ENCODE data around the gene CHFR. TPM values are rescaled to one million over a fixed set of nuclear protein-coding genes. Genes with fewer than 3 reads are reported as not detected.

Gene CHFR
- total RNA-seq, 4 donors from 2014 or later, result 25.5 to 38.6 (median 30.4) TPM

DNA sequence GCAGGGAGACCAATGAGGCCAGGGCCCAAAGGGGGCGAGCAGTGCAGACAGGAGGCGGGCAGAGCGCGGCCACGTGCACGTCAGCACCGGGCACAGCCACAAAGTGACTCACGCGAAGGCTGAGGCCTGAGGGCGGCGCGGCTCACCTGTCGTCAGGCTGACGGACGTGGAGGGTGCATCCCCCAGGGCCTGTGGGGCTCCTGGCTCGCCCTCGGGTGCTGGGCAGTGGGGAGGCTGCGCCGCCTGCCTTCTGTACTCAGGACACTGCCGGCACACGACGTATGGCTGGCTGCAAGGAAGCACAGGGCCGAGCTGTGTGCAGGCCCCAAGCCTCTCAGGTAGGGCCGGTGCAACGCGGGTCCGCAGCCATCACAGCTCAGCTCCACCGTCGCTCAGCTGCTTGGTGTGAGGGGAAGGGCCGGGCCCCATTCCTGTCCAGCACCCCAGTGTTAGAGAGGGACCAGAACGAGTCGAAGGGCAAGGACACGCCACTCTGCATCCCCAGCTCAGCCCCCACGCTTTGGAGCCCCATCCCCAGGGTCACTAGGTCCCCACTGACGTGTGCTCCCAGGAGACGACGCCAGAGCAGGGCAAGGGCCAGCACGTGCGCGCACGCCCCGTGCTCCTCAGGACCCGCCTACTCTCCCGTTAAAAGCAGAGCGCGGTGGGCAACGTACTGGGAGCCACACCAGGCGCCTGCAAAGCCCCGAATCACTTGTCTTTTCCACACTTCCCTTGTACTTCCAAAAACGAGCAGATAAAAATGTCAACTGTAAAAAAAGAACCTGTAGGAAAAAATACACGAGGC lies 33.9 kb downstream of the CHFR start:
- TF ChIP-seq CTCF (IDR thresholded peaks at IDR 0.05; ENCODE audit: low read depth), result no peak

GRCh38 chr12:132852496-132852895 lies 34.9 kb downstream of the CHFR start:
- TF ChIP-seq CTCF (IDR thresholded peaks at IDR 0.05; ENCODE audit: low read depth), result no peak

- TF ChIP-seq CTCF (IDR thresholded peaks at IDR 0.05; ENCODE audit: low read depth), result no peak
These were observed 35.9 kb downstream of the CHFR start for GRCh38 chr12:132851465-132851864.

GRCh38 chr12:132850291-132850690 lies 37.1 kb downstream of the CHFR start:
- no peak for TF ChIP-seq CTCF (IDR thresholded peaks at IDR 0.05; ENCODE audit: low read depth)

GRCh38 chr12:132848521-132848920 lies 38.9 kb downstream of the CHFR start:
- TF ChIP-seq CTCF (IDR thresholded peaks at IDR 0.05; ENCODE audit: low read depth), result no peak

GRCh38 chr12:132847363-132848356 lies 39.7 kb downstream of the CHFR start:
- TF ChIP-seq CTCF (IDR thresholded peaks at IDR 0.05; ENCODE audit: low read depth), result no peak
